Karpas-422 (cell line): ENCODE results near the gene PCDHGA7. TPM values are rescaled to one million over a fixed set of nuclear protein-coding genes. Genes with fewer than 3 reads are reported as not detected.
A peak's percentile ranks its signal among the peaks of the same experiment; 100 is the strongest.

Experiments used
- DNase-seq: peaks from one replicate; pipeline ENCODE4 v3.0.0-alpha.2; 2015
- H2AFZ ChIP-seq: fragments of 200-600 bp; sonication (generic); 2 replicates; pipeline ENCODE4 v1.6.1; 2014; ENCODE audit warnings: antibody characterized with exemption, low read length, mixed read lengths
- H3K27ac ChIP-seq: fragments of 200-600 bp; sonication (generic); 2 replicates; pipeline ENCODE4 v1.5.1; 2014; ENCODE audit warnings: mild to moderate bottlenecking, low read length, moderate library complexity
- H3K27me3 ChIP-seq: fragments of 200-600 bp; sonication (generic); 2 replicates; pipeline ENCODE4 v1.6.1; 2014; ENCODE audit warnings: low read length, mixed read lengths
- H3K36me3 ChIP-seq: fragments of 200-600 bp; sonication (generic); 2 replicates; pipeline ENCODE4 v1.6.1; 2014; ENCODE audit warnings: low read length, mixed read lengths; ENCODE audit not compliant: insufficient read depth
- H3K4me1 ChIP-seq: fragments of 200-600 bp; sonication (generic); 2 replicates; pipeline ENCODE4 v1.6.1; 2014; ENCODE audit warnings: mild to moderate bottlenecking, low read length, mixed read lengths
- H3K4me2 ChIP-seq: fragments of 200-600 bp; sonication (generic); 2 replicates; pipeline ENCODE4 v1.6.1; 2014; ENCODE audit warnings: low read length, low read depth, mild to moderate bottlenecking; ENCODE audit not compliant: poor library complexity, severe bottlenecking
- H3K4me3 ChIP-seq: fragments of 200-600 bp; sonication (generic); 2 replicates; pipeline ENCODE4 v1.5.1; 2014; ENCODE audit warnings: mild to moderate bottlenecking, antibody characterized with exemption, low read length, mixed read lengths
- H3K79me2 ChIP-seq: fragments of 200-600 bp; sonication (generic); 2 replicates; pipeline ENCODE4 v1.6.1; 2014; ENCODE audit warnings: mild to moderate bottlenecking, low read length, mixed read lengths
- H3K9ac ChIP-seq: fragments of 200-600 bp; sonication (generic); 2 replicates; pipeline ENCODE4 v1.6.0; 2014; ENCODE audit warnings: low read length
- H3K9me2 ChIP-seq: fragments of 200-600 bp; sonication (generic), shearing (Covaris generic); replicated peaks from 2 replicates; pipeline ENCODE4 v1.6.0; 2014; ENCODE audit warnings: mild to moderate bottlenecking, low read length, moderate library complexity; ENCODE audit not compliant: insufficient read depth
- H3K9me3 ChIP-seq: fragments of 300-700, 200-600 bp; sonication (generic); 2 replicates; pipeline ENCODE4 v1.6.1; 2014; ENCODE audit warnings: low read length, mixed read lengths
- H4K20me1 ChIP-seq: fragments of 200-600 bp; sonication (generic); 2 replicates; pipeline ENCODE4 v1.6.1; 2014; ENCODE audit warnings: mild to moderate bottlenecking, antibody characterized with exemption, low read length, low read depth; ENCODE audit not compliant: insufficient read depth
- total RNA-seq: library from RNA; depleted of rRNA; stranded (reverse); fragments of >200 nt; shearing (Covaris generic); gene quantifications from 2 replicates; pipeline ENCODE4 v1.2.3, GENCODE V29; 2014; ENCODE audit warnings: low replicate concordance

The PCDHGA7 gene
- total RNA-seq, 1 experiment from 2014 or later: 8.4 TPM

DNA sequence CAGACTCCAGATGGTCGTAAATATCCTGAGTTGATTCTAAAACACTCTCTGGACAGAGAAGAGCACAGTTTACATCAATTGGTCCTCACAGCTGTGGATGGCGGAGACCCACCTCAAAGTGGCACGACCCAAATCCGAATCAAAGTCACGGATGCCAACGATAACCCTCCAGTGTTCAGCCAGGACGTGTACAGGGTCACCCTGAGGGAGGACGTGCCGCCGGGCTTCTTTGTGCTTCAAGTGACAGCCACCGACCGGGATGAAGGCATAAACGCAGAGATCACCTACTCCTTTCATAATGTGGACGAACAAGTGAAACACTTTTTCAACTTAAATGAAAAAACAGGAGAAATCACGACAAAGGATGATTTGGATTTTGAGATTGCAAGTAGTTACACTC lies 21.9 kb upstream of the PCDHGA7 start:
- peaks cover 39% of the 10 kb centered on the region for H3K4me1 ChIP-seq
- no peak overlapping the region for H2AFZ ChIP-seq
- peaks cover 35% of the 10 kb centered on the region for H3K79me2 ChIP-seq
- H3K4me3 ChIP-seq: peak overlapping the region; percentile 67; the same call in 1 of the 2 replicates
- peak overlapping the region; percentile 67; the same call in 1 of the 2 replicates for H3K27ac ChIP-seq
- H3K9ac ChIP-seq: peak overlapping the region; percentile 70; the same call in 1 of the 2 replicates
- peaks cover 21% of the 10 kb centered on the region; the same call in 1 of the 2 replicates for H3K9me3 ChIP-seq
- H3K4me2 ChIP-seq: peak overlapping the region; percentile 70
- no peak for DNase-seq
- no peaks in the 10 kb centered on the region for H3K27me3 ChIP-seq
- H3K9me2 ChIP-seq: no peaks in the 10 kb centered on the region
- peaks cover 29% of the 10 kb centered on the region for H3K36me3 ChIP-seq
- H4K20me1 ChIP-seq: no peaks in the 10 kb centered on the region

DNA sequence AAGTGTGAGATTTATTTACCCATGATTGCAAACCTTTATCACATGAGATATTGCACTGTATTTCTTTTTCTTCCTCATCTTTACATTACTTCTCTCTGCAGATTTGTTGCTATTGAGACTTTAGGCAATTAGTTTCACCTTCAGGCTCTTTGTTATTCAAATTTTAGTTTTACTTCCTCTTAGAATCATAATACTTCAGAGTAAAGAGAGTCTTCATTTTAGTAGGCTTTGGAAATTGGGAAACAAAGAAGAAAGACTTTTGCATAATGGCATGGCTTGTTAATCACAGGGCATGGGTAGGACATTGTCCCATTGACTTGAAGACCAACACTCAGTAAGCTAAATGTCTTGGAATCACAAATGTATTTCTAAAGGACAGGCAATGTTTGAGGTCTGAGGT lies 19.8 kb upstream of the PCDHGA7 start:
- peak overlapping the region; percentile 90 for H3K27ac ChIP-seq
- H3K9me3 ChIP-seq: peaks cover 24% of the 10 kb centered on the region; the same call in 1 of the 2 replicates
- no peaks in the 10 kb centered on the region for H3K27me3 ChIP-seq
- peaks cover 29% of the 10 kb centered on the region for H3K36me3 ChIP-seq
- peak; percentile 70 for DNase-seq
- H3K4me3 ChIP-seq: peak overlapping the region; percentile 25; the same call in 1 of the 2 replicates
- H3K79me2 ChIP-seq: peaks cover 28% of the 10 kb centered on the region
- H3K9me2 ChIP-seq: no peaks in the 10 kb centered on the region
- peak overlapping the region; percentile 42 for H3K4me2 ChIP-seq
- no peak overlapping the region for H2AFZ ChIP-seq
- H3K9ac ChIP-seq: no peak overlapping the region
- no peaks in the 10 kb centered on the region for H4K20me1 ChIP-seq
- H3K4me1 ChIP-seq: peaks cover 40% of the 10 kb centered on the region

- peaks cover 31% of the 10 kb centered on the region for H3K79me2 ChIP-seq
- no peaks in the 10 kb centered on the region for H3K27me3 ChIP-seq
- no peak within 1 kb of the TSS for H3K9ac ChIP-seq
- no peak for DNase-seq
- H2AFZ ChIP-seq: no peak within 1 kb of the TSS
- H3K4me2 ChIP-seq: peak within 1 kb of the TSS; percentile 42
- no peaks in the 10 kb centered on the region for H3K9me2 ChIP-seq
- peaks cover 40% of the 10 kb centered on the region for H3K4me1 ChIP-seq
- H3K27ac ChIP-seq: peak within 1 kb of the TSS; percentile 90
- peaks cover 24% of the 10 kb centered on the region for H3K36me3 ChIP-seq
- H3K4me3 ChIP-seq: 0 out of 2 replicates have a peak within 1 kb of the TSS, but pooled peaks have one; percentile 25
- H4K20me1 ChIP-seq: no peaks in the 10 kb centered on the region
- H3K9me3 ChIP-seq: peaks cover 24% of the 10 kb centered on the region; the same call in 1 of the 2 replicates
Observed at GRCh38 chr5:141363952-141364660, 18.4 kb upstream of the PCDHGA7 start, which contains the start of gene PCDHGA5. Gene PCDHGA5 (plus strand): TSS chr5:141364162. CDS start chr5:141364331, 169 bp downstream.

DNA sequence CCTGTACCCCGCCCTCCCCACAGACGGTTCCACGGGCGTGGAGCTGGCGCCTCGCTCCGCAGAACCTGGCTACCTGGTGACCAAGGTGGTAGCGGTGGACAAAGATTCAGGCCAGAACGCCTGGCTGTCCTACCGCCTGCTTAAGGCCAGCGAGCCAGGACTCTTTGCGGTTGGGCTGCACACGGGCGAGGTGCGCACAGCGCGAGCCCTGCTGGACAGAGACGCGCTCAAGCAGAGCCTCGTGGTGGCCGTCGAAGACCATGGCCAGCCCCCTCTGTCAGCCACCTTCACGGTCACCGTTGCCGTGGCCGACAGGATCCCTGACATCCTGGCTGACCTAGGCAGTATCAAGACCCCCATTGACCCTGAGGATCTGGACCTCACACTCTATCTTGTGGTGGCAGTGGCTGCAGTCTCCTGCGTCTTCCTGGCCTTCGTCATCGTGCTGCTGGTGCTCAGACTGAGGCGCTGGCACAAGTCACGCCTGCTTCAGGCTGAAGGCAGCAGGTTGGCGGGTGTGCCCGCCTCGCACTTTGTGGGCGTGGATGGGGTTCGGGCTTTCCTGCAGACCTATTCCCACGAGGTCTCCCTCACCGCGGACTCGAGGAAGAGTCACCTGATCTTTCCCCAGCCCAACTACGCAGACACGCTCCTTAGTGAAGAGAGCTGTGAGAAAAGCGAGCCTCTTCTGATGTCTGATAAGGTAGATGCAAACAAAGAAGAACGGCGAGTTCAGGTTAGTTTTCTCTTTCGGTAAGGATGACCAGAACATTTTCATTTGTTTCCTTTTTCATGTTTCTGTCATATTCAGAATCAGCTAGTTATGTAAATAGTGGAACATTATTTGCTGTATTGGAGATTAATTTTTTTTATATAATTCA lies 16.3 kb upstream of the PCDHGA7 start:
- H3K9ac ChIP-seq: no peak overlapping the region
- H3K4me3 ChIP-seq: no peak overlapping the region
- H3K27me3 ChIP-seq: no peaks in the 10 kb centered on the region
- no peaks in the 10 kb centered on the region for H4K20me1 ChIP-seq
- no peak overlapping the region for H2AFZ ChIP-seq
- peaks cover 29% of the 10 kb centered on the region for H3K36me3 ChIP-seq
- H3K9me2 ChIP-seq: no peaks in the 10 kb centered on the region
- no peak for DNase-seq
- H3K4me1 ChIP-seq: peaks cover 42% of the 10 kb centered on the region
- no peak overlapping the region for H3K4me2 ChIP-seq
- H3K27ac ChIP-seq: no peak overlapping the region
- peaks cover 27% of the 10 kb centered on the region for H3K9me3 ChIP-seq
- H3K79me2 ChIP-seq: peaks cover 28% of the 10 kb centered on the region

DNA sequence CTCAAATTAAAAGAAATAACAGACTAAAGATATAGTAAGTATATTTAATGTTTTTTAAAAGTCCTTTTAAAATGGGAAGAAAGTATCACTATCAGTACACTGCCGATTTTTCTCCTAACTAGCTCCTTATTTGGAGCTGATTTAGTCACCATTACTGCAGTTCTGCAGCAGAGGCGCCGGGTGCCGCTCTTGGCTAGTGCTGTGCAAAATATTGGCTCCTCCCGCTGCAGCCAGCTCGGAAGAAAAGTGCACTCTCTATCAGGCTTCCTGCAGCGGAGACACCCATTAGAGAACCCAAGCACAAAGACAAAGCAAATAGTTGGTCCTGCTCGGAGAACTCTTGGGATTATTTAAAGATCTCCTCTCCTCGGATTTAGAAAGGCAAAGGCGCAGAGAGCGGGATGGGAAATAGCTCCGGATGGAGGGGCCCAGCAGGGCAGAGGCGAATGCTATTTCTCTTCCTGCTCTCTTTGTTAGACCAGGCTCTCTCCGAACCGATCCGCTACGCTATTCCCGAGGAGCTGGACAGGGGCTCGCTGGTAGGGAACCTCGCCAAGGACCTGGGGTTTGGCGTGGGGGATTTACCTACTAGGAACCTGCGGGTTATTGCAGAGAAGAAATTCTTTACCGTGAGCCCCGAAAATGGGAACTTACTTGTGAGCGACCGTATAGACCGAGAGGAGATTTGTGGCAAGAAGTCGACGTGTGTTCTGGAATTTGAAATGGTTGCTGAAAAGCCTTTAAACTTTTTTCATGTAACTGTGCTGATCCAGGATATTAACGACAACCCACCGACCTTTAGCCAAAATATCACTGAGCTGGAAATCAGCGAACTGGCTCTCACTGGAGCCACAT lies 12.3 kb upstream of the PCDHGA7 start, which contains the start of gene PCDHGB3:
Gene PCDHGB3, plus strand, starts transcription at position 249 of the 855 bp plus-strand sequence. Its CDS starts 153 bp downstream, at position 402.
- peak within 1 kb of the TSS; percentile 81 for H3K27ac ChIP-seq
- peak within 1 kb of the TSS; percentile 72 for H3K9ac ChIP-seq
- peaks cover 51% of the 10 kb centered on the region for H3K79me2 ChIP-seq
- peak within 1 kb of the TSS; percentile 31 for H2AFZ ChIP-seq
- H4K20me1 ChIP-seq: no peaks in the 10 kb centered on the region
- H3K36me3 ChIP-seq: peaks cover 47% of the 10 kb centered on the region
- peak within 1 kb of the TSS; percentile 62 for H3K4me3 ChIP-seq
- DNase-seq: peak; percentile 95
- H3K9me3 ChIP-seq: peaks cover 47% of the 10 kb centered on the region
- H3K9me2 ChIP-seq: no peaks in the 10 kb centered on the region
- H3K27me3 ChIP-seq: no peaks in the 10 kb centered on the region
- H3K4me2 ChIP-seq: peak within 1 kb of the TSS; percentile 78
- peaks cover 26% of the 10 kb centered on the region for H3K4me1 ChIP-seq

DNA sequence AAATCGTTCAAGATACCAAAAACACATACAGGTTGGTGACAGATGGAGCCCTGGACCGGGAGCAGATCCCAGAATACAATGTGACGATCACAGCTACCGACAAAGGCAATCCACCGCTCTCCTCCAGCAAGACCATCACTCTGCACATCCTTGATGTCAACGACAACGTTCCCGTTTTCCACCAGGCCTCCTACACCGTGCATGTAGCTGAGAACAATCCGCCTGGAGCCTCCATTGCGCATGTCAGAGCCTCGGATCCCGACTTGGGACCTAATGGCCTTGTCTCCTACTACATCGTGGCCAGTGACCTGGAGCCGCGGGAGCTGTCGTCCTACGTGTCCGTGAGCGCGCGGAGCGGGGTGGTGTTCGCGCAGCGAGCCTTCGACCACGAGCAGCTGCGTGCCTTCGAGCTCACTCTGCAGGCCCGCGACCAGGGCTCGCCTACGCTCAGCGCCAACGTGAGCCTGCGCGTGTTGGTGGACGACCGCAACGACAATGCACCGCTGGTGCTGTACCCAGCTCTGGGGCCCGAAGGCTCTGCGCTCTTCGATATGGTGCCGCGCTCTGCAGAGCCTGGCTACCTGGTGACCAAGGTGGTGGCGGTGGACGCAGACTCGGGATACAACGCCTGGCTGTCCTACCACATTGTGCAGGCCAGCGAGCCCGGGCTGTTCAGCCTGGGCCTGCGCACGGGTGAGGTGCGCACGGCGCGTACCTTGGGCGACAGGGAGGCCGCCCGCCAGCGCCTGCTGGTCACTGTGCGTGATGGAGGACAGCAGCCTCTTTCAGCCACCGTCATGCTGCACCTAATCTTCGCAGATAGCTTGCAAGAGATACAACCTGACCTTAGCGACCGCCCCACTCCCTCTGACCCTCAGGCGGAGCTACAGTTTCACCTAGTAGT lies 10.7 kb upstream of the PCDHGA7 start:
- Histone ChIP-seq H3K27ac (no peak overlapping the region), H3K79me2 (peaks cover 54% of the 10 kb centered on the region), H3K9ac (no peak overlapping the region), H2AFZ (no peak overlapping the region), H3K9me3 (peaks cover 50% of the 10 kb centered on the region), H3K36me3 (peaks cover 47% of the 10 kb centered on the region), H3K27me3 (no peaks in the 10 kb centered on the region), H4K20me1 (no peaks in the 10 kb centered on the region), H3K4me2 (no peak overlapping the region), H3K9me2 (no peaks in the 10 kb centered on the region), H3K4me1 (peaks cover 26% of the 10 kb centered on the region), H3K4me3 (peak overlapping the region; percentile 17; the same call in 1 of the 2 replicates)
- DNase-seq: no peak
